MCF 10A (cell line): Measurements from ENCODE around the gene GRN. TPM values are rescaled to one million over a fixed set of nuclear protein-coding genes. Genes with fewer than 3 reads are reported as not detected.

Experiments used
- BruUV-seq: library from RNA; stranded (reverse); fragments of 400-500 nt; replicated peaks from 2 replicates; lab custom pipeline; 2021; lab: Mats Ljungman, UMichigan
- CTCF ChIA-PET: fragments of 300-600 bp; sonication (Branson Sonifier 250); formaldehyde crosslinking; extraction: SDS; loops from one replicate; lab custom pipeline; 2021; ENCODE audit warnings: antibody characterized with exemption, inconsistent platforms; lab: Yijun Ruan, JAX
- POLR2A ChIA-PET: fragments of 300-600, 350-650 bp; sonication (Branson Sonifier 250); formaldehyde crosslinking; extraction: SDS; loops from one replicate; lab custom pipeline; 2020; ENCODE audit warnings: antibody characterized with exemption, inconsistent platforms; lab: Yijun Ruan, JAX
- DNase-seq: peaks from one replicate; pipeline ENCODE4 v3.0.0-alpha.2; 2018; ENCODE audit not compliant: unreplicated experiment
- H3K27ac Mint-ChIP-seq: one replicate; pipeline ENCODE4 v1.8.0; 2022; ENCODE audit warnings: mild to moderate bottlenecking, low read depth, mixed read lengths; ENCODE audit not compliant: unreplicated experiment
- H3K27me3 Mint-ChIP-seq: one replicate; pipeline ENCODE4 v1.8.0; 2022; ENCODE audit warnings: mixed read lengths; ENCODE audit not compliant: insufficient read depth, unreplicated experiment
- H3K36me3 Mint-ChIP-seq: one replicate; pipeline ENCODE4 v1.8.0; 2022; ENCODE audit warnings: mild to moderate bottlenecking, moderate library complexity, mixed read lengths; ENCODE audit not compliant: insufficient read depth, unreplicated experiment
- H3K4me1 Mint-ChIP-seq: one replicate; pipeline ENCODE4 v1.8.0; 2022; ENCODE audit warnings: mixed read lengths; ENCODE audit not compliant: insufficient read depth, unreplicated experiment
- H3K4me3 Mint-ChIP-seq: one replicate; pipeline ENCODE4 v1.8.0; 2022; ENCODE audit warnings: mild to moderate bottlenecking, moderate library complexity, mixed read lengths; ENCODE audit not compliant: unreplicated experiment
- H3K9me3 Mint-ChIP-seq: one replicate; pipeline ENCODE4 v1.8.0; 2022; ENCODE audit warnings: mixed read lengths; ENCODE audit not compliant: unreplicated experiment
- CTCF ChIP-seq: fragments of 200-600 bp; IDR thresholded peaks from one replicate; pipeline ENCODE4 v1.8.0; 2022; ENCODE audit warnings: antibody characterized with exemption, mild to moderate bottlenecking; ENCODE audit not compliant: unreplicated experiment
- intact Hi-C: fragments of 100-400 bp; cut with micrococcal nuclease; formaldehyde crosslinking; loops from 2 replicates; pipeline ENCODE4 v1.14.1; 2022
- total RNA-seq: library from RNA; stranded (reverse); gene quantifications from 2 replicates; pipeline ENCODE4 v1.2.3, GENCODE V29; 2022

Gene GRN
- total RNA-seq, 1 experiment from 2014 or later: 143 TPM

- POLR2A ChIA-PET: interaction anchor here (1.0 kb wide), 1 partner anchor 13 kb away, joined by 3 read pairs; no protein-coding TSS in a partner anchor
- TF ChIP-seq CTCF: no peak
- no peaks in the 10 kb centered on the region for H3K27me3 Mint-ChIP-seq
These were observed 3.3 kb downstream of the GRN start for GRCh38 chr17:44348234-44348987.

GRCh38 chr17:44348988-44349364 is 3.9 kb downstream of the GRN start:
- CTCF ChIA-PET: interaction anchor here (1.2 kb wide), 1 partner anchor 14 kb away, joined by 5 read pairs; the partner anchor contains the start of gene FAM171A2
- peaks cover 12% of the 10 kb centered on the region for H3K4me1 Mint-ChIP-seq
- no peak overlapping the region for H3K4me3 Mint-ChIP-seq
- peaks cover 20% of the 10 kb centered on the region for H3K36me3 Mint-ChIP-seq
- TF ChIP-seq CTCF: no peak
- H3K9me3 Mint-ChIP-seq: no peaks in the 10 kb centered on the region
- DNase-seq: no peak
- H3K27me3 Mint-ChIP-seq: no peaks in the 10 kb centered on the region
- intact Hi-C loops: no loop called here
- no TSS peak for BruUV-seq
- H3K27ac Mint-ChIP-seq: peak overlapping the region; percentile 24
- POLR2A ChIA-PET: interaction anchor here (1.0 kb wide), 1 partner anchor 18 kb away, joined by 3 read pairs; no protein-coding TSS in a partner anchor

More at GRCh38 chr17:44348234-44348987, 3.3 kb downstream of the GRN start:
- intact Hi-C loops: no loop called here
- Mint-ChIP-seq H3K4me3 (no peak overlapping the region), H3K4me1 (peaks cover 12% of the 10 kb centered on the region), H3K27ac (peak overlapping the region; percentile 24), H3K9me3 (no peaks in the 10 kb centered on the region), H3K36me3 (peaks cover 20% of the 10 kb centered on the region)
- peak; percentile 61 for DNase-seq
- BruUV-seq: no TSS peak
- CTCF ChIA-PET: interaction anchor here (0.7 to 1.7 kb wide), 4 partner anchors 10 to 79 kb away, joined by 3 to 6 read pairs (median 3); no protein-coding TSS in a partner anchor

GRCh38 chr17:44349553-44350070 is 4.5 kb downstream of the GRN start:
- H3K9me3 Mint-ChIP-seq: no peaks in the 10 kb centered on the region
- no peak for TF ChIP-seq CTCF
- no peak overlapping the region for H3K27ac Mint-ChIP-seq
- DNase-seq: no peak
- no TSS peak for BruUV-seq
- H3K4me1 Mint-ChIP-seq: peaks cover 11% of the 10 kb centered on the region
- H3K4me3 Mint-ChIP-seq: no peak overlapping the region
- H3K27me3 Mint-ChIP-seq: no peaks in the 10 kb centered on the region
- H3K36me3 Mint-ChIP-seq: peaks cover 20% of the 10 kb centered on the region
- ChIA-PET CTCF (interaction anchor here (0.6 to 1.9 kb wide), 9 partner anchors 8 to 1658 kb away, joined by 3 to 14 read pairs (median 3); partner anchors contain the start of gene FAM171A2), POLR2A (interaction anchor here (1.0 kb wide), 1 partner anchor 18 kb away, joined by 3 read pairs; no protein-coding TSS in a partner anchor)
- intact Hi-C loops: no loop called here

GRCh38 chr17:44350733-44351226 is 5.7 kb downstream of the GRN start:
- CTCF ChIA-PET: interaction anchor here (0.7 to 1.9 kb wide), 11 partner anchors 9 to 331 kb away, joined by 3 to 14 read pairs (median 4); no protein-coding TSS in a partner anchor
- no peaks in the 10 kb centered on the region for H3K9me3 Mint-ChIP-seq
- DNase-seq: peak; percentile 66
- no peak overlapping the region for H3K27ac Mint-ChIP-seq
- intact Hi-C loops: no loop called here
- H3K4me1 Mint-ChIP-seq: peaks cover 6% of the 10 kb centered on the region
- no peaks in the 10 kb centered on the region for H3K27me3 Mint-ChIP-seq
- TF ChIP-seq CTCF: peak; percentile 80
- H3K36me3 Mint-ChIP-seq: peaks cover 20% of the 10 kb centered on the region
- POLR2A ChIA-PET: interaction anchor here (0.8 kb wide), 1 partner anchor 130 kb away, joined by 3 read pairs; no protein-coding TSS in a partner anchor
- BruUV-seq: no TSS peak
- H3K4me3 Mint-ChIP-seq: no peak overlapping the region
